ENCODE results near the gene MIAT.

DNA sequence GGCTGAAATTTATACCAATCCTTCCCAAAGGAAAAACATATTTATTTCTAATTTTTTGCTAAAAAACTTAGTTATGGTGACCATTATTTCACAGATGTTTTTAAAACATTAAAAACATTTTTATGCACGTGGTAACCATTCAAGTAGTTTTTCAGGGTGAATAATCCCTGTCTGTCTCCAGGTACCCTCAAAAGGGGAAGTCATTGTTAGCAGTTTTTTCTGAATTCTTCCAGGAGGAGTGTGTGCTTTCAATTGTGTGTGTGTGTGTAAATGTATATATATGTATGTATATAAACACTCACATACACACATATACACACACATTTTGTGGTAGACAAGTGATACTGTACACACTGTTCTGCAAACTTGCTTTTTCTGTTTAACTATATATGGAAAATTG is 43.9 kb downstream of the MIAT start:
- TF ChIP-seq POLR2A (IDR thresholded peaks at IDR 0.05), result no peak
- TF ChIP-seq, protein P1, sequence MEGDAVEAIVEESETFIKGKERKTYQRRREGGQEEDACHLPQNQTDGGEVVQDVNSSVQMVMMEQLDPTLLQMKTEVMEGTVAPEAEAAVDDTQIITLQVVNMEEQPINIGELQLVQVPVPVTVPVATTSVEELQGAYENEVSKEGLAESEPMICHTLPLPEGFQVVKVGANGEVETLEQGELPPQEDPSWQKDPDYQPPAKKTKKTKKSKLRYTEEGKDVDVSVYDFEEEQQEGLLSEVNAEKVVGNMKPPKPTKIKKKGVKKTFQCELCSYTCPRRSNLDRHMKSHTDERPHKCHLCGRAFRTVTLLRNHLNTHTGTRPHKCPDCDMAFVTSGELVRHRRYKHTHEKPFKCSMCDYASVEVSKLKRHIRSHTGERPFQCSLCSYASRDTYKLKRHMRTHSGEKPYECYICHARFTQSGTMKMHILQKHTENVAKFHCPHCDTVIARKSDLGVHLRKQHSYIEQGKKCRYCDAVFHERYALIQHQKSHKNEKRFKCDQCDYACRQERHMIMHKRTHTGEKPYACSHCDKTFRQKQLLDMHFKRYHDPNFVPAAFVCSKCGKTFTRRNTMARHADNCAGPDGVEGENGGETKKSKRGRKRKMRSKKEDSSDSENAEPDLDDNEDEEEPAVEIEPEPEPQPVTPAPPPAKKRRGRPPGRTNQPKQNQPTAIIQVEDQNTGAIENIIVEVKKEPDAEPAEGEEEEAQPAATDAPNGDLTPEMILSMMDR (IDR thresholded peaks at IDR 0.05), result no peak
